ENCODE measurements around the gene RPS6KB2.

Gene RPS6KB2

GRCh38 chr11:67456068-67456705 lies 27.9 kb downstream of the RPS6KB2 start:
- DNase-seq (ENCODE audit: extremely low read depth, low read depth): no peak
- TF ChIP-seq, protein P1, sequence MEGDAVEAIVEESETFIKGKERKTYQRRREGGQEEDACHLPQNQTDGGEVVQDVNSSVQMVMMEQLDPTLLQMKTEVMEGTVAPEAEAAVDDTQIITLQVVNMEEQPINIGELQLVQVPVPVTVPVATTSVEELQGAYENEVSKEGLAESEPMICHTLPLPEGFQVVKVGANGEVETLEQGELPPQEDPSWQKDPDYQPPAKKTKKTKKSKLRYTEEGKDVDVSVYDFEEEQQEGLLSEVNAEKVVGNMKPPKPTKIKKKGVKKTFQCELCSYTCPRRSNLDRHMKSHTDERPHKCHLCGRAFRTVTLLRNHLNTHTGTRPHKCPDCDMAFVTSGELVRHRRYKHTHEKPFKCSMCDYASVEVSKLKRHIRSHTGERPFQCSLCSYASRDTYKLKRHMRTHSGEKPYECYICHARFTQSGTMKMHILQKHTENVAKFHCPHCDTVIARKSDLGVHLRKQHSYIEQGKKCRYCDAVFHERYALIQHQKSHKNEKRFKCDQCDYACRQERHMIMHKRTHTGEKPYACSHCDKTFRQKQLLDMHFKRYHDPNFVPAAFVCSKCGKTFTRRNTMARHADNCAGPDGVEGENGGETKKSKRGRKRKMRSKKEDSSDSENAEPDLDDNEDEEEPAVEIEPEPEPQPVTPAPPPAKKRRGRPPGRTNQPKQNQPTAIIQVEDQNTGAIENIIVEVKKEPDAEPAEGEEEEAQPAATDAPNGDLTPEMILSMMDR (IDR thresholded peaks at IDR 0.05; ENCODE audit: low read depth, low read length, missing control alignments): no peak
- no peak overlapping the region for H3K4me3 ChIP-seq (replicated peaks; ENCODE audit: low read depth, low read length)

- TF ChIP-seq, protein P1 (IDR thresholded peaks at IDR 0.05; ENCODE audit: low read depth, low read length, missing control alignments): no peak
- H3K4me3 ChIP-seq (replicated peaks; ENCODE audit: low read depth, low read length): no peak overlapping the region
- DNase-seq (ENCODE audit: extremely low read depth, low read depth): no peak
Measured at GRCh38 chr11:67457453-67457852, 29.2 kb downstream of the RPS6KB2 start.

DNA sequence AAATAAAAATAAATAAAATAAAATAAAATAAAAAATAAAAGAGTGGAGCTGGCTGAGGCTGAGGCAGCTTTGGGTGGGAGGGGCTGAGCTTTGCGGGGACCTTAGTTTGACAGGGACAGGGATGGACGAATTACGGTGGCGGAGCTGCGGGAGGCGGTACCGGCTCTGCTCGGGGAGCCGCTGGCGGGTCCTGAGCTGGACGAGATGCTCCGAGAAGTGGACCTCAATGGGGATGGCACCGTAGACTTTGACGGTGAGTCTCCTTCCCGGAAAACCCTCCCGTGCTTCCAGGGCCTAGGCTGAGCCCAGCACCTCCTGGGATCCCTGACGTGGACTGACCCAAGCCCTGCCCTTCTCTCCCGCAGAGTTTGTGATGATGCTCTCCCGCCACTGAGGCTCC lies 30.0 kb downstream of the RPS6KB2 start:
- H3K4me3 ChIP-seq (replicated peaks; ENCODE audit: low read depth, low read length): no peak overlapping the region
- no peak for DNase-seq (ENCODE audit: extremely low read depth, low read depth)
- TF ChIP-seq, protein P1 (IDR thresholded peaks at IDR 0.05; ENCODE audit: low read depth, low read length, missing control alignments): no peak

- DNase-seq (ENCODE audit: extremely low read depth, low read depth): no peak
- H3K4me3 ChIP-seq (replicated peaks; ENCODE audit: low read depth, low read length): no peak overlapping the region
- TF ChIP-seq, protein P1 (IDR thresholded peaks at IDR 0.05; ENCODE audit: low read depth, low read length, missing control alignments): no peak
Measured at GRCh38 chr11:67463186-67463585, 34.9 kb downstream of the RPS6KB2 start.

GRCh38 chr11:67463680-67464410 lies 35.6 kb downstream of the RPS6KB2 start:
- no peak for DNase-seq (ENCODE audit: extremely low read depth, low read depth)
- H3K4me3 ChIP-seq (replicated peaks; ENCODE audit: low read depth, low read length): peak overlapping the region; percentile 51; the same call in 1 of the 2 replicates
- TF ChIP-seq, protein P1 (IDR thresholded peaks at IDR 0.05; ENCODE audit: low read depth, low read length, missing control alignments): no peak

DNA sequence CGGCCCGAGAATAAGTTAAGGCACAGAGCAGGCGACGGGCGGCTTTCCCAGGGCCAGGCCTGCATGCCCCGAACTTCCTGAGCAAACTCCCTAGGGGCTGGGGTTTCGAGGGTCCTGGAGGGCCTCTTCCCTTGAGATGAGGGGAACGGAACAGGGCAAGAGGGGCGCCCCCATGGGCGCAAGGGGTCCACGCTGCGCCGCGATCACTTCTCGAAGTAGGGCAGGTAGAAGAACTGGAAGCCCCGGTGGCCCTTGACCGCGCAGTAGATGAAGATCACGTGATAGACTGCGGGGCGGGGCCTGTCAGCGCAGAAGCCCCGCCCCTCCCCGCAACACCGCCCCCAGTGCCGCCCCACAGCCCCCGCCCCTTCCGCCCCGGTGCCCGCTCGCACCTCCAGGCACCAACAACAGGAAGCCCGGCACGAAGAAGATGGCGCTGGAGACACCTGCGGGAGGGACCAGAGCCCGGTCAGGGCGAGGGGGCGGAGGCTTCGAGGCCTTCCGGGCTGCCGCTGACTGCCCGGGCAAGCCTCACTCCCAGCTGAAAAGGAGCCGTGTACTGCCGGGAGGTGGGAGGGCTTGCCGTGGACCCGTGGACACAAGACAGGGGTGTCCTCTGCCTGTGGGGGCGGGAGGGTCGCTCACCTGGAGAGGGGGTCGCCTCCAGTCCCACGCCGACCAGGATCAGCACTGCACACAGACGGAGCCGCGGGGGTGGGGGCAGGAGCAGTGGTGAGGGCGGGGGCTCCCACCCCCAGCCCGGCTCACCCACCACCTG lies 36.3 kb downstream of the RPS6KB2 start:
- TF ChIP-seq, protein P1 (IDR thresholded peaks at IDR 0.05; ENCODE audit: low read depth, low read length, missing control alignments): no peak
- H3K4me3 ChIP-seq (replicated peaks; ENCODE audit: low read depth, low read length): peak overlapping the region; percentile 51
- no peak for DNase-seq (ENCODE audit: extremely low read depth, low read depth)
